Loucy (cell line): ENCODE data around the gene UBTFL1.
"Not testable (repeated sequence)": the region's sequence is repeated elsewhere in the genome, so short reads cannot be mapped to it uniquely, and the experiment has no call there.

Experiments used
- H2AFZ ChIP-seq: fragments of 200-600 bp; sonication (generic); 2 replicates; pipeline ENCODE4 v1.6.0; 2016; ENCODE audit warnings: antibody characterized with exemption, mild to moderate bottlenecking, low read length, moderate library complexity
- H3F3A ChIP-seq: fragments of 200-600 bp; 2 replicates; pipeline ENCODE4 v1.6.0; 2016; ENCODE audit warnings: antibody characterized with exemption, low read depth, mild to moderate bottlenecking
- H3K27me3 ChIP-seq: fragments of 200-600 bp; sonication (generic); 2 replicates; pipeline ENCODE4 v1.6.1; 2014; ENCODE audit warnings: low read length, mild to moderate bottlenecking; ENCODE audit not compliant: insufficient read depth, poor library complexity, severe bottlenecking
- H3K36me3 ChIP-seq: fragments of 200-600 bp; sonication (generic); 2 replicates; pipeline ENCODE4 v1.6.1; 2016; ENCODE audit warnings: low read length; ENCODE audit not compliant: insufficient read depth
- H3K4me1 ChIP-seq: fragments of 200-600 bp; sonication (generic); 2 replicates; pipeline ENCODE4 v1.5.1; 2014; ENCODE audit warnings: low read length, mild to moderate bottlenecking; ENCODE audit not compliant: insufficient read depth, poor library complexity, severe bottlenecking
- H3K4me2 ChIP-seq: fragments of 200-600 bp; sonication (generic); 2 replicates; pipeline ENCODE4 v1.6.0; 2014; ENCODE audit warnings: antibody characterized with exemption, low read length, low read depth, mild to moderate bottlenecking; ENCODE audit not compliant: poor library complexity, severe bottlenecking
- H3K4me3 ChIP-seq: fragments of 200-600 bp; sonication (generic); 2 replicates; pipeline ENCODE4 v1.5.1; 2014; ENCODE audit warnings: low read length, mild to moderate bottlenecking, mixed read lengths; ENCODE audit not compliant: poor library complexity, severe bottlenecking
- H3K79me2 ChIP-seq: fragments of 200-600 bp; sonication (generic); 2 replicates; pipeline ENCODE4 v1.6.1; 2014; ENCODE audit warnings: low read length; ENCODE audit not compliant: insufficient read depth
- H3K9ac ChIP-seq: fragments of 200-600 bp; sonication (generic); 2 replicates; pipeline ENCODE4 v1.6.0; 2014; ENCODE audit warnings: mild to moderate bottlenecking, low read depth, low read length, moderate library complexity; ENCODE audit not compliant: poor library complexity, severe bottlenecking
- H3K9me2 ChIP-seq: fragments of 200-600 bp; sonication (generic); replicated peaks from 2 replicates; pipeline ENCODE4 v1.6.1; 2016; ENCODE audit warnings: low read depth, low read length, mixed read lengths
- H3K9me3 ChIP-seq: fragments of 200-600 bp; sonication (generic); 2 replicates; pipeline ENCODE4 v1.6.1; 2014; ENCODE audit warnings: mild to moderate bottlenecking, antibody characterized with exemption, low read length, low read depth; ENCODE audit not compliant: insufficient read depth
- H4K20me1 ChIP-seq: fragments of 200-600 bp; sonication (generic); 2 replicates; pipeline ENCODE4 v1.6.0; 2014; ENCODE audit warnings: antibody characterized with exemption, low read length, mild to moderate bottlenecking; ENCODE audit not compliant: insufficient read depth, poor library complexity, severe bottlenecking

UBTFL1 gene

GRCh38 chr11:90085650-90086049 is at the start of gene UBTFL1:
Gene UBTFL1 (plus strand): TSS chr11:90085950. CDS start chr11:90085950, 0 bp downstream.
- not testable (repeated sequence) for H3K79me2 ChIP-seq, H3K4me3 ChIP-seq, H2AFZ ChIP-seq, H3K4me2 ChIP-seq, H3K9ac ChIP-seq, H3K27me3 ChIP-seq, H3F3A ChIP-seq, H3K36me3 ChIP-seq, H3K9me2 ChIP-seq, H4K20me1 ChIP-seq, H3K9me3 ChIP-seq, H3K4me1 ChIP-seq

- H2AFZ ChIP-seq, H3F3A ChIP-seq, H3K79me2 ChIP-seq, H3K9me3 ChIP-seq, H3K4me3 ChIP-seq, H3K9ac ChIP-seq, H3K4me1 ChIP-seq, H3K9me2 ChIP-seq, H3K4me2 ChIP-seq, H3K27me3 ChIP-seq, H4K20me1 ChIP-seq, H3K36me3 ChIP-seq: not testable (repeated sequence)
Observed at GRCh38 chr11:90051591-90052209, 34.0 kb upstream of the UBTFL1 start.

GRCh38 chr11:90052311-90052710 is 33.4 kb upstream of the UBTFL1 start:
- H3K9me2 ChIP-seq, H4K20me1 ChIP-seq, H3K27me3 ChIP-seq, H3K9me3 ChIP-seq, H3K36me3 ChIP-seq, H3K9ac ChIP-seq, H3K4me3 ChIP-seq, H3K4me1 ChIP-seq, H2AFZ ChIP-seq, H3F3A ChIP-seq, H3K79me2 ChIP-seq, H3K4me2 ChIP-seq: not testable (repeated sequence)

GRCh38 chr11:90053545-90053944 is 32.2 kb upstream of the UBTFL1 start:
- H2AFZ ChIP-seq, result not testable (repeated sequence)

GRCh38 chr11:90088731-90089130 is 3.0 kb downstream of the UBTFL1 start:
- H4K20me1 ChIP-seq, H3K4me2 ChIP-seq: not testable (repeated sequence)

More at GRCh38 chr11:90053545-90053944, 32.2 kb upstream of the UBTFL1 start:
- not testable (repeated sequence) for H3K36me3 ChIP-seq, H3K4me2 ChIP-seq, H4K20me1 ChIP-seq, H3K27me3 ChIP-seq, H3K9me3 ChIP-seq, H3K9me2 ChIP-seq, H3K4me1 ChIP-seq, H3F3A ChIP-seq, H3K79me2 ChIP-seq, H3K4me3 ChIP-seq, H3K9ac ChIP-seq

GRCh38 chr11:90095230-90095924 is 9.6 kb downstream of the UBTFL1 start:
- not testable (repeated sequence) for H3F3A ChIP-seq, H3K4me1 ChIP-seq, H3K9me2 ChIP-seq, H3K9me3 ChIP-seq, H3K9ac ChIP-seq, H3K4me3 ChIP-seq, H4K20me1 ChIP-seq, H3K36me3 ChIP-seq, H2AFZ ChIP-seq, H3K4me2 ChIP-seq, H3K27me3 ChIP-seq, H3K79me2 ChIP-seq

More at GRCh38 chr11:90088731-90089130, 3.0 kb downstream of the UBTFL1 start:
- H3K79me2 ChIP-seq, H3K36me3 ChIP-seq, H3K27me3 ChIP-seq, H3K9ac ChIP-seq, H3K9me3 ChIP-seq, H3F3A ChIP-seq, H2AFZ ChIP-seq, H3K4me1 ChIP-seq, H3K4me3 ChIP-seq, H3K9me2 ChIP-seq: not testable (repeated sequence)

- H3K4me2 ChIP-seq, H3K27me3 ChIP-seq, H3K9ac ChIP-seq, H3K9me2 ChIP-seq, H2AFZ ChIP-seq, H3K9me3 ChIP-seq, H3F3A ChIP-seq, H3K36me3 ChIP-seq, H3K4me1 ChIP-seq, H4K20me1 ChIP-seq, H3K4me3 ChIP-seq, H3K79me2 ChIP-seq: not testable (repeated sequence)
Observed at GRCh38 chr11:90098261-90098660, 12.5 kb downstream of the UBTFL1 start.
